IPS-15b (cell line): ENCODE results near the gene MRPL2.

Experiments
- H3K27me3 ChIP-seq: one replicate; pipeline ENCODE4 v1.6.1; 2013; ENCODE audit warnings: low read length; ENCODE audit not compliant: control insufficient read depth, insufficient read depth
- H3K36me3 ChIP-seq: one replicate; pipeline ENCODE4 v1.6.1; 2013; ENCODE audit warnings: low read length; ENCODE audit not compliant: control insufficient read depth, insufficient read depth
- H3K4me1 ChIP-seq: one replicate; pipeline ENCODE4 v1.6.1; 2013; ENCODE audit warnings: mild to moderate bottlenecking, low read length; ENCODE audit not compliant: control insufficient read depth, insufficient read depth
- H3K4me3 ChIP-seq: one replicate; pipeline ENCODE4 v1.5.1; 2013; ENCODE audit warnings: low read depth, low read length
- H3K9ac ChIP-seq: one replicate; pipeline ENCODE4 v1.6.1; 2013; ENCODE audit warnings: low read depth, mild to moderate bottlenecking, low read length
- H3K9me3 ChIP-seq: one replicate; pipeline ENCODE4 v1.6.1; 2013; ENCODE audit warnings: mild to moderate bottlenecking, low read length; ENCODE audit not compliant: control insufficient read depth, insufficient read depth

Gene MRPL2

GRCh38 chr6:43060034-43060754 lies 960 bp upstream of the MRPL2 start:
- H3K36me3 ChIP-seq, result no peaks in the 10 kb centered on the region
- peak overlapping the region; percentile 96 for H3K4me3 ChIP-seq
- H3K4me1 ChIP-seq, result peaks cover 4% of the 10 kb centered on the region
- no peaks in the 10 kb centered on the region for H3K27me3 ChIP-seq
- no peaks in the 10 kb centered on the region for H3K9me3 ChIP-seq
- H3K9ac ChIP-seq, result peak overlapping the region; percentile 67

- Histone ChIP-seq H3K4me3 (peak overlapping the region; percentile 63), H3K27me3 (no peaks in the 10 kb centered on the region), H3K9ac (peak overlapping the region; percentile 74), H3K36me3 (no peaks in the 10 kb centered on the region), H3K9me3 (no peaks in the 10 kb centered on the region), H3K4me1 (peaks cover 4% of the 10 kb centered on the region)
Observed at GRCh38 chr6:43058531-43058930, 703 bp downstream of the MRPL2 start.

- Histone ChIP-seq H3K4me3 (no peak overlapping the region), H3K27me3 (no peaks in the 10 kb centered on the region), H3K36me3 (peaks cover 2% of the 10 kb centered on the region), H3K9ac (no peak overlapping the region), H3K4me1 (peaks cover 8% of the 10 kb centered on the region), H3K9me3 (no peaks in the 10 kb centered on the region)
Observed at GRCh38 chr6:43055966-43056365, 3.3 kb downstream of the MRPL2 start.

- Histone ChIP-seq H3K4me1 (peaks cover 8% of the 10 kb centered on the region), H3K9ac (no peak overlapping the region), H3K27me3 (no peaks in the 10 kb centered on the region), H3K36me3 (peaks cover 8% of the 10 kb centered on the region), H3K4me3 (peak overlapping the region; percentile 86), H3K9me3 (no peaks in the 10 kb centered on the region)
Observed at GRCh38 chr6:43054206-43054943, 4.9 kb downstream of the MRPL2 start.

GRCh38 chr6:43053545-43054205 lies 5.6 kb downstream of the MRPL2 start, which contains the start of gene CUL7:
Gene CUL7 (minus strand): TSS chr6:43053851. CDS start chr6:43052788, 1,063 bp downstream.
- Histone ChIP-seq H3K36me3 (peaks cover 12% of the 10 kb centered on the region), H3K4me1 (peaks cover 8% of the 10 kb centered on the region), H3K27me3 (no peaks in the 10 kb centered on the region), H3K9ac (peak within 1 kb of the TSS; percentile 97), H3K4me3 (peak within 1 kb of the TSS; percentile 86), H3K9me3 (no peaks in the 10 kb centered on the region)

GRCh38 chr6:43052842-43053544 lies 6.2 kb downstream of the MRPL2 start:
- H3K36me3 ChIP-seq, result peaks cover 14% of the 10 kb centered on the region
- H3K4me1 ChIP-seq, result peaks cover 4% of the 10 kb centered on the region
- H3K9ac ChIP-seq, result peak overlapping the region; percentile 97
- no peaks in the 10 kb centered on the region for H3K27me3 ChIP-seq
- no peaks in the 10 kb centered on the region for H3K9me3 ChIP-seq
- H3K4me3 ChIP-seq, result peak overlapping the region; percentile 86

GRCh38 chr6:43052225-43052841 lies 6.9 kb downstream of the MRPL2 start:
- peaks cover 4% of the 10 kb centered on the region for H3K4me1 ChIP-seq
- no peaks in the 10 kb centered on the region for H3K27me3 ChIP-seq
- H3K4me3 ChIP-seq, result peak overlapping the region; percentile 86
- peak overlapping the region; percentile 97 for H3K9ac ChIP-seq
- peaks cover 16% of the 10 kb centered on the region for H3K36me3 ChIP-seq
- H3K9me3 ChIP-seq, result no peaks in the 10 kb centered on the region

GRCh38 chr6:43050981-43051380 lies 8.3 kb downstream of the MRPL2 start:
- no peak overlapping the region for H3K9ac ChIP-seq
- H3K4me3 ChIP-seq, result no peak overlapping the region
- peaks cover 4% of the 10 kb centered on the region for H3K4me1 ChIP-seq
- no peaks in the 10 kb centered on the region for H3K9me3 ChIP-seq
- no peaks in the 10 kb centered on the region for H3K27me3 ChIP-seq
- peaks cover 19% of the 10 kb centered on the region for H3K36me3 ChIP-seq

GRCh38 chr6:43047998-43048397 lies 11.2 kb downstream of the MRPL2 start:
- peaks cover 31% of the 10 kb centered on the region for H3K36me3 ChIP-seq

GRCh38 chr6:43045371-43045930 lies 13.8 kb downstream of the MRPL2 start:
- no peaks in the 10 kb centered on the region for H3K27me3 ChIP-seq
- peaks cover 38% of the 10 kb centered on the region for H3K36me3 ChIP-seq
- H3K4me1 ChIP-seq, result no peaks in the 10 kb centered on the region
- no peak overlapping the region for H3K9ac ChIP-seq
- no peaks in the 10 kb centered on the region for H3K9me3 ChIP-seq
- H3K4me3 ChIP-seq, result no peak overlapping the region

More at GRCh38 chr6:43047998-43048397, 11.2 kb downstream of the MRPL2 start:
- H3K27me3 ChIP-seq, result no peaks in the 10 kb centered on the region
- peaks cover 3% of the 10 kb centered on the region for H3K4me1 ChIP-seq
- no peak overlapping the region for H3K4me3 ChIP-seq
- H3K9ac ChIP-seq, result no peak overlapping the region
- no peaks in the 10 kb centered on the region for H3K9me3 ChIP-seq

- peaks cover 41% of the 10 kb centered on the region for H3K36me3 ChIP-seq
- H3K4me3 ChIP-seq, result no peak overlapping the region
- H3K27me3 ChIP-seq, result no peaks in the 10 kb centered on the region
- no peak overlapping the region for H3K9ac ChIP-seq
- no peaks in the 10 kb centered on the region for H3K4me1 ChIP-seq
- no peaks in the 10 kb centered on the region for H3K9me3 ChIP-seq
Observed at GRCh38 chr6:43043310-43043709, 15.9 kb downstream of the MRPL2 start.
